WERI-Rb-1 (cell line): ENCODE measurements around the gene ABCG1.

Experiments
- DNase-seq: peaks from one replicate; pipeline ENCODE4 v3.0.0-alpha.2; 2020
- H3K27ac ChIP-seq: fragments of 250-450 bp; sonication (Bioruptor Pico); 2 replicates; pipeline ENCODE4 v1.5.1; 2020; ENCODE audit warnings: mild to moderate bottlenecking, moderate library complexity
- H3K27me3 ChIP-seq: fragments of 250-450 bp; sonication (Bioruptor Pico); 2 replicates; pipeline ENCODE4 v1.5.1; 2021; ENCODE audit warnings: mild to moderate bottlenecking, low read depth, moderate library complexity; ENCODE audit not compliant: insufficient read depth, severe bottlenecking
- H3K36me3 ChIP-seq: fragments of 250-450 bp; sonication (Bioruptor Pico); 2 replicates; pipeline ENCODE4 v1.5.1; 2020; ENCODE audit warnings: mild to moderate bottlenecking, moderate library complexity
- H3K4me3 ChIP-seq: 2 replicates; pipeline ENCODE4 v1.5.1; 2011; ENCODE audit warnings: low read depth, mild to moderate bottlenecking, control low read depth, low read length
- H3K9me3 ChIP-seq: fragments of 250-450 bp; sonication (Bioruptor Pico); 2 replicates; pipeline ENCODE4 v1.5.1; 2021; ENCODE audit warnings: mild to moderate bottlenecking, moderate library complexity; ENCODE audit not compliant: severe bottlenecking
- TF ChIP-seq, protein P1 (sequence below): IDR thresholded peaks from 2 replicates; pipeline ENCODE4 v1.5.1; 2011; ENCODE audit warnings: low read depth, mild to moderate bottlenecking, control low read depth, inconsistent platforms, low read length

The ABCG1 gene

DNA sequence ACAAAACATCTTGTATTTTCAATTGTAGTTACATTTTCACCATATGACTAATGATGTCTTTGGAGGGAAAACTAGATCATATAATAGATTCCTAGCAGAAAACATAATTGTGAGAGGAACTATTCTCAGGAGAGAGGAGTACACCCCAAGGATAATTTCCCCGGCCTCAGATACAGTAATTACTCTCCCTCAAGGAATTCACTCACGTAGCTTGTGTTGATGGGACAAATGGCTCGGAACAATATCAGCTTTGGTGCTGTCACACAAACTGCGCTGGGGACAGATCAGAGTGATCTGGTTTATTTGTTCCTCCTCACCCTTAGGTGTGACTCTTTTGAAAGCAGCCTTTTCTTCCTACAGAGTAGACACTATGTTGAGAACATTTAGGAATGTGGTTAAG lies 11.2 kb downstream of the ABCG1 start:
- TF ChIP-seq, protein P1, sequence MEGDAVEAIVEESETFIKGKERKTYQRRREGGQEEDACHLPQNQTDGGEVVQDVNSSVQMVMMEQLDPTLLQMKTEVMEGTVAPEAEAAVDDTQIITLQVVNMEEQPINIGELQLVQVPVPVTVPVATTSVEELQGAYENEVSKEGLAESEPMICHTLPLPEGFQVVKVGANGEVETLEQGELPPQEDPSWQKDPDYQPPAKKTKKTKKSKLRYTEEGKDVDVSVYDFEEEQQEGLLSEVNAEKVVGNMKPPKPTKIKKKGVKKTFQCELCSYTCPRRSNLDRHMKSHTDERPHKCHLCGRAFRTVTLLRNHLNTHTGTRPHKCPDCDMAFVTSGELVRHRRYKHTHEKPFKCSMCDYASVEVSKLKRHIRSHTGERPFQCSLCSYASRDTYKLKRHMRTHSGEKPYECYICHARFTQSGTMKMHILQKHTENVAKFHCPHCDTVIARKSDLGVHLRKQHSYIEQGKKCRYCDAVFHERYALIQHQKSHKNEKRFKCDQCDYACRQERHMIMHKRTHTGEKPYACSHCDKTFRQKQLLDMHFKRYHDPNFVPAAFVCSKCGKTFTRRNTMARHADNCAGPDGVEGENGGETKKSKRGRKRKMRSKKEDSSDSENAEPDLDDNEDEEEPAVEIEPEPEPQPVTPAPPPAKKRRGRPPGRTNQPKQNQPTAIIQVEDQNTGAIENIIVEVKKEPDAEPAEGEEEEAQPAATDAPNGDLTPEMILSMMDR: no peak
- Histone ChIP-seq H3K36me3 (peaks cover 17% of the 10 kb centered on the region), H3K27ac (no peak overlapping the region)

GRCh38 chr21:42230636-42231035 lies 11.7 kb downstream of the ABCG1 start:
- Histone ChIP-seq H3K36me3 (peaks cover 15% of the 10 kb centered on the region), H3K27ac (no peak overlapping the region), H3K4me3 (no peak overlapping the region), H3K27me3 (no peaks in the 10 kb centered on the region), H3K9me3 (no peaks in the 10 kb centered on the region)
- no peak for DNase-seq
- TF ChIP-seq, protein P1: no peak

More for the DNA sequence above, 11.2 kb downstream of the ABCG1 start:
- no peak overlapping the region for H3K4me3 ChIP-seq
- H3K27me3 ChIP-seq: no peaks in the 10 kb centered on the region
- H3K9me3 ChIP-seq: no peaks in the 10 kb centered on the region
- no peak for DNase-seq

- Histone ChIP-seq H3K4me3 (no peak overlapping the region), H3K27ac (no peak overlapping the region), H3K36me3 (peaks cover 7% of the 10 kb centered on the region), H3K9me3 (no peaks in the 10 kb centered on the region), H3K27me3 (no peaks in the 10 kb centered on the region)
- DNase-seq: no peak
- TF ChIP-seq, protein P1: no peak
Measured at GRCh38 chr21:42231756-42232155, 12.8 kb downstream of the ABCG1 start.

GRCh38 chr21:42232176-42232825 lies 13.4 kb downstream of the ABCG1 start:
- TF ChIP-seq, protein P1: no peak
- Histone ChIP-seq H3K36me3 (peaks cover 6% of the 10 kb centered on the region), H3K4me3 (no peak overlapping the region), H3K27me3 (no peaks in the 10 kb centered on the region), H3K9me3 (no peaks in the 10 kb centered on the region), H3K27ac (no peak overlapping the region)
- no peak for DNase-seq

GRCh38 chr21:42233067-42233961 lies 14.4 kb downstream of the ABCG1 start:
- no peaks in the 10 kb centered on the region for H3K9me3 ChIP-seq
- H3K27ac ChIP-seq: no peak overlapping the region
- H3K27me3 ChIP-seq: no peaks in the 10 kb centered on the region
- TF ChIP-seq, protein P1: 0 out of 2 replicates have a peak, but pooled peaks have one; percentile 14
- no peaks in the 10 kb centered on the region for H3K36me3 ChIP-seq
- DNase-seq: no peak
- no peak overlapping the region for H3K4me3 ChIP-seq
